GM18520 (cell line): ENCODE data around the gene SMARCE1.

Experiments
- ATAC-seq: cut with Tn5 transposase; IDR thresholded peaks from one replicate; pipeline ENCODE4 v1.9.1; 2021; ENCODE audit not compliant: unreplicated experiment

Gene SMARCE1

GRCh38 chr17:40646791-40647623, 611 bp downstream of the SMARCE1 start:
- no peak for ATAC-seq

GRCh38 chr17:40645943-40646342, 1.7 kb downstream of the SMARCE1 start:
- ATAC-seq, result no peak

- ATAC-seq, result no peak
These were observed 2.3 kb downstream of the SMARCE1 start for GRCh38 chr17:40645291-40645690.

DNA sequence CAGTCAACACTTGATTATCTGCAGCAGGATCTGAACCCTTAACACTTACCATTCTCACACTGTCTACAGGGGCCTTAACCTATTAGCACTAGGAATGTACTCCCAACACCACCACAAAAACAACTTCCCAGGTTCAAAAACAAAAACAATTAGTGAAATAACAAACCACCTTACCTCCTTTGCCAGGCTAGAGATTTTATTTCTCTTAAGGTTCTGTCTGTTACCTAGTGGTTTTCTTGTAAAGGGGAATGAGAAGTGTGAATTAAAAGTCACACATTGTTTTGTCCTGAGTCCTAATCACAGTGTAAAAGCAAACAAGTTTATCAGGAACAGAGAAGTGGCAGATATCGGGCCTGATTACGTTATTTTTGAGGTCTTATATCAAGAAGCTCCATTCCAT, 9.7 kb downstream of the SMARCE1 start:
- no peak for ATAC-seq

DNA sequence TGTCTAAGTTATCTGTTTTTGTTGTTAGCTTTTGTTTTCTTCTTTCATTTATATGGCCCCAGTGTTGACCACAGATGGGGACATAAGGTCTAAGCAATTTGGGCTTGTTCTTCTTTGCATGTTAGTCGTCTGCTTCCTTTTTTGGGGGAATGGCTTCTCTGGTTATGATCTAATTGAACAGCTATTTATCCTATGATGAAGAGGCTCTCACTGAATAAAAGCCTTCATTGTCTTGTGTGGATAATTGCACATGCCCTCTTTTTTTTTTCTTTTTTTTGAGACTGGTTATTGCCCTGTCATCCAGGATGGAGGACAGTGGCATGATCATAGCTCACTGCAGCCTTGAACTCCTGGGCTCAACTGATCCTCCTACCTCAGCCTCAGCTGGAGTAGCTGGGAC, 13.7 kb downstream of the SMARCE1 start:
- no peak for ATAC-seq

DNA sequence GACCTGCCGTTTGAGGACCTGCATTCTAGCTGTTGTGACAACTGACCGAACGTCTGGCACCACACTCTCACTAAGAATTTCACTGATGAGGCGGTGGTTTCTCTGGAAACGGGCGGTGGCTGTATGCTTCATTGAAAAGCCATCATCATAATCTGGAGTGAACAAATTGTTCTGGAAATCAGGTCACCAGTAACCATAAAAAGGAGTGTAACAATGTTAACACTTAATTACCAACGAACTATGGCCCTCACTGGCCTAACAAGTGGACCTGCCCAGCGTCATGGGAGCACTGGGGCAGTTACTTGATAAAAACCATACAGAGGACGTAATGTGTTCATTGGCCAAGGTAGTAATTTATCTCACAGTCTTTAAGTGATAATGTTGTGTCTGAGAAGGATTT, 15.4 kb downstream of the SMARCE1 start:
- no peak for ATAC-seq

GRCh38 chr17:40629842-40630241, 17.8 kb downstream of the SMARCE1 start:
- no peak for ATAC-seq

DNA sequence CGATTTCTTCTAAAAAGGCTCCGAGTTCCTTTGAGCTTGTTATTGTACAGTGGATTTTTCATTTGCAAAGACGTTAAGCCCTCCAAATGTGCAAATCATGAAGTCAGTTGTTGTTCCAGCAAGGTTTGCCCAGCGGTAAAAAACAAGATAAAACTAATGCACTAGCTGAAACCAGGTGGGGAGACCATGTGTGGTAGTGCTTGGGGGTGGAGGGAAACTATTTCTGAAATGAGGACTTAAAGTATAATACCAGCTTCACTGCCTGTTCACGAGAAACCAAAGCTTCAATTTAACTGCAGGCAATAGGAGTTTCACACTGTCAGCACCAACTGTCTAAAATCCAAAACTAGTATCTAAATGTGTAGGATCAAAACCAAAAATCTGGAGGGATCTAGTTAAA, 22.3 kb downstream of the SMARCE1 start:
- ATAC-seq, result no peak

DNA sequence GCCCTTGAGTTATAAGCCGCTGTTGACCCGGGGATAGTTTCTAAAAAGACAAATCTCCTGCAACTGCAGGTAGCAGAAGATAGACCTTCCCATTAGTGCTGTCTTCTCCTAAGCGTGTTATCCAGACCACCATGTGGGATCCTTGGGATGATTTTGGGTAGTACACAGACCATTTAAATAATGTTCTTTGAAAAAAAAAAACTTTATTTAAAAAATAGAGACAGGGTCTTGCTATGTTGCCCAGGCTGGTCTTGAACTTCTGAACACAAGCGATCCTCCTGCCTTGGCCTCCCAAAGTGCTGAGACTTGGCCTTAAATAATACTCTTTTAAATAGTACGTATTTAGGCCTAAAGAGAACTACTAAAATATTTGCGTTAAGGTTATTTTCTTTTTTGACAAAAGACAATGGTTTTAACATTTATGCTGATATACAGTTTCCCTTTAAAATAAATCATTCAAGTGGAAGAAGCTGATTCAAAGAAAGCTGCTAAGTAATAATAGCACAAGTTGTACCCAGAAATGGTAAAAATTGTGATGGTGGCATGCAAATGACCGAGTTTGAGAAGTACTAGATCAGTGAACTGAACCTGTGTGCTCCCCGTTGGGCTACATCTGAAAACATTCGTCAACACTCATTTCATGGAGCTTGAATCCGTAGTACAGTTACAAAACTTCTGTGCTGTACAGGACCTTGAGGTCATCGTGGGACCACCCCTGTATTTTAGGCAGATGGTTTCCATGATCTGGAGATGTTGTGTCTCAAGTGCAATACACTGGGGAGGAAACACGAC, 24.0 kb downstream of the SMARCE1 start:
- no peak for ATAC-seq

- no peak for ATAC-seq
These were observed 25.1 kb downstream of the SMARCE1 start for GRCh38 chr17:40622509-40622928.

GRCh38 chr17:40621578-40621977, 26.0 kb downstream of the SMARCE1 start:
- no peak for ATAC-seq

DNA sequence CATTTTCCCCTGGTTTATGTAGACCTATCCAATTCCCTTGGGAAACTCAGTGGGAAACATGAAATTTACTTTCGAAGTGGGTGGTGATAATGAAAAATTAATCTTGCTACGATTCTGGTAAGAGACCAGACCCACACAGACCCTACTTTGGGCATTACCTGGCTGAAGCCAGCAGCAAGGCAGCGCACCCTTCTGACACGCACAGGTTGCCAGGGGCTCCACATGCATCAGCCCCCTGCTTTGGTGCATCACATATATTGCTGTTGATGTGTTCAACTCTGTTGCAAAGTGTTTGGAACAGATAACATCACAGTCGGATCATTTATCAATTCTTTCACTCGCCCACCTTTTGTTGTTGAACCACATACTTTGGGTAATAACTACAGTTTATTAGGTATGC, 26.6 kb downstream of the SMARCE1 start:
- ATAC-seq, result no peak

- no peak for ATAC-seq
These were observed 28.6 kb downstream of the SMARCE1 start for GRCh38 chr17:40618754-40619625.

GRCh38 chr17:40617678-40618240, 29.9 kb downstream of the SMARCE1 start:
- no peak for ATAC-seq

GRCh38 chr17:40616592-40616991, 31.0 kb downstream of the SMARCE1 start:
- ATAC-seq, result no peak

DNA sequence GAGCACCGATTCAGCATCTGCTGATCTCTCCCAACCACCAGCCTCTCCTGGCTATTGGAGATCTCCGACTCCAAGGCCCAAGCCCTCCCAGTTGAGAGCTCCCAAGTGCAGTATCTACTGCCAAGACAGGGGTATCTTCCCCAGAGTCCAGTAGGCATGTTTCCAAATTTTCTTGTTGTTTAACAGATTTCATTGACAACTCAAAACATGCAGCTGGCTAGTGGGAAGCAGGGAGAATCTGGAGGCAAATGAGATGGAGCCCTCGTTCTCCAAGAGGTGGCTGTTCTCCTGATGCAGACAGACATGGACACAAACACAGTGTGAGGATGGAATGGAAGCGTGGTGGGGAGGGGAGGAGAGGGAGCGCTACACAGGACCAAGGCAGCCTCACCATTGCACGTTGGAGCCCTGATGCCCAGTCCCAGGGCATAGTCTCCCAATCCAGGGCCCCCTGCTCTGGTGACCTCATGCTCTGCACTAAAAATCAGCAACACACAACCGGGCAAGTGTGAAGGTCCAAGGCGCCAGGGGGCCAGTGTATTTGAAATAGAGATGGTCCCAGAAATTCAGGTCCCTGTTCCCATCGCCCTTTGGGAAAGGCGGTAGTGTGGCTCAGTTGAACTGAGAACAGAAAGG, 31.7 kb downstream of the SMARCE1 start:
- no peak for ATAC-seq

DNA sequence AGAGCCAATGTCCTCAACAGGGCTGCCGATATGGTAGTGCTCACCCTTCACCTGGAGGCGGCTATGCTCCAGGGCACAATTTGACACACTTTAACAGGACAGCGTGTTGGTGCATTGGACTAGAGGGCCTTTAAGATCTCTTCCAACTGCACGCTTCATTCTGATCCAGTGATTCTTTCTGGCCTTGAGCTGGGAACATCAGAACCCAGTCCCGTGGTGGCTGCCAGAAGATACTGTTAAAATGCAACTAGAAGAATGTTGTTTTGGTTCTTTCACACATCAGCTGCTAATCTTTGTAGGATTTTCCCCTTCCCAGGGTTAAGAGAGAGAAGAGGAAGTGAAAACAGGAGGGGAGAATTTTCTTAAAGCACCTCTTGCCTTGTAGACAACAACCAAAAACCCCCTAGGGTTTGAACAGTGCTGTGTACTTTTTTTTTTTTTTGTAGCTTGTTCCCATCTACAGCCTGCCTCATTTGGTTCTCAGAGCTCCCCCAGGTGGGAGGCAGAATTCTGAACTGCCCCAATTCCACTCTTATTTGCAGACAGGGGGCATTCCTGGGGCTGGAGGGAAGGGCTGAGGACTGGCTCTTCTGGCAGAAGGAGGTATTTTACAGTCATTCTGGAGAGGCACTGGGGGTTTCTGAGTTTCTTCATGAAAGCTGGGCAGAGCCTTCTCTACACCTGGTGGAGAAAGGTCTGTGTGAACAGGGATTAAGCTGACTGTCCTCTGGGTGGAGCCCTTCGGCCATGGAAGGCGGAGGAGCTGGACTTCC, 32.4 kb downstream of the SMARCE1 start:
- ATAC-seq, result peak; percentile 76

GRCh38 chr17:40614431-40615067, 33.1 kb downstream of the SMARCE1 start:
- peak; percentile 11 for ATAC-seq

GRCh38 chr17:40613467-40614154, 34.0 kb downstream of the SMARCE1 start:
- no peak for ATAC-seq
